ENCODE data around the gene MAGEC3. TPM values are rescaled to one million over a fixed set of nuclear protein-coding genes. Genes with fewer than 3 reads are reported as not detected.

Gene MAGEC3
- total and polyA plus RNA-seq, 9 of the 15 experiments (the other 6 are each of a cell fraction or from before 2014, with no cell fraction given): 0.11 to 0.28 (median 0.17) TPM; not detected in 6

- TF ChIP-seq, protein P1, sequence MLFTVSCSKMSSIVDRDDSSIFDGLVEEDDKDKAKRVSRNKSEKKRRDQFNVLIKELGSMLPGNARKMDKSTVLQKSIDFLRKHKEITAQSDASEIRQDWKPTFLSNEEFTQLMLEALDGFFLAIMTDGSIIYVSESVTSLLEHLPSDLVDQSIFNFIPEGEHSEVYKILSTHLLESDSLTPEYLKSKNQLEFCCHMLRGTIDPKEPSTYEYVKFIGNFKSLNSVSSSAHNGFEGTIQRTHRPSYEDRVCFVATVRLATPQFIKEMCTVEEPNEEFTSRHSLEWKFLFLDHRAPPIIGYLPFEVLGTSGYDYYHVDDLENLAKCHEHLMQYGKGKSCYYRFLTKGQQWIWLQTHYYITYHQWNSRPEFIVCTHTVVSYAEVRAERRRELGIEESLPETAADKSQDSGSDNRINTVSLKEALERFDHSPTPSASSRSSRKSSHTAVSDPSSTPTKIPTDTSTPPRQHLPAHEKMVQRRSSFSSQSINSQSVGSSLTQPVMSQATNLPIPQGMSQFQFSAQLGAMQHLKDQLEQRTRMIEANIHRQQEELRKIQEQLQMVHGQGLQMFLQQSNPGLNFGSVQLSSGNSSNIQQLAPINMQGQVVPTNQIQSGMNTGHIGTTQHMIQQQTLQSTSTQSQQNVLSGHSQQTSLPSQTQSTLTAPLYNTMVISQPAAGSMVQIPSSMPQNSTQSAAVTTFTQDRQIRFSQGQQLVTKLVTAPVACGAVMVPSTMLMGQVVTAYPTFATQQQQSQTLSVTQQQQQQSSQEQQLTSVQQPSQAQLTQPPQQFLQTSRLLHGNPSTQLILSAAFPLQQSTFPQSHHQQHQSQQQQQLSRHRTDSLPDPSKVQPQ (CRISPR knock-in tag; IDR thresholded peaks at IDR 0.05; ENCODE audit: borderline replicate concordance): no peak
- TF ChIP-seq FOXA3 (CRISPR knock-in tag; conservative IDR thresholded peaks at IDR 0.05 in 1 of 2, IDR thresholded peaks at IDR 0.05 in 1 of 2) (no peak), SP1 (CRISPR knock-in tag; IDR thresholded peaks at IDR 0.05) (no peak), RNF2 (IDR thresholded peaks at IDR 0.05) (no peak), RBM34 (IDR thresholded peaks at IDR 0.05; ENCODE audit: borderline replicate concordance, insufficient read depth, low read length) (no peak), PHF21A (IDR thresholded peaks at IDR 0.05; ENCODE audit: borderline replicate concordance, low read depth) (no peak), NR3C1 (CRISPR knock-in tag; IDR thresholded peaks at IDR 0.05) (no peak), HIVEP1 (CRISPR knock-in tag; IDR thresholded peaks at IDR 0.05) (no peak), RB1 (IDR thresholded peaks at IDR 0.05; ENCODE audit: low read depth) (no peak)
- TF ChIP-seq, protein P2, sequence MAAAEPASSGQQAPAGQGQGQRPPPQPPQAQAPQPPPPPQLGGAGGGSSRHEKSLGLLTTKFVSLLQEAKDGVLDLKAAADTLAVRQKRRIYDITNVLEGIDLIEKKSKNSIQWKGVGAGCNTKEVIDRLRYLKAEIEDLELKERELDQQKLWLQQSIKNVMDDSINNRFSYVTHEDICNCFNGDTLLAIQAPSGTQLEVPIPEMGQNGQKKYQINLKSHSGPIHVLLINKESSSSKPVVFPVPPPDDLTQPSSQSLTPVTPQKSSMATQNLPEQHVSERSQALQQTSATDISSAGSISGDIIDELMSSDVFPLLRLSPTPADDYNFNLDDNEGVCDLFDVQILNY (CRISPR knock-in tag; IDR thresholded peaks at IDR 0.05): no peak
Observed at GRCh38 chrX:141811438-141811837, 26.7 kb upstream of the MAGEC3 start (continued).

Data from K562 (cell line).